GDM1 (cell line): ENCODE data around the gene BRPF1.

Experiments used
- DNase-seq: peaks from one replicate; lab custom pipeline; 2025; lab: John Stamatoyannopoulos, UW

Gene BRPF1

GRCh38 chr3:9791127-9791526, 59.6 kb downstream of the BRPF1 start:
- DNase-seq: no peak

- no peak for DNase-seq
Observed at GRCh38 chr3:9791790-9792404, 60.4 kb downstream of the BRPF1 start.

GRCh38 chr3:9792405-9793160, 61.0 kb downstream of the BRPF1 start, which contains the start of the genes ARPC4 and TADA3:
Gene ARPC4 (plus strand): TSS chr3:9793082. CDS start chr3:9793122, 40 bp downstream.
Gene TADA3 (minus strand): TSS chr3:9792473. CDS start chr3:9791466, 1,007 bp downstream.
- peak; percentile 96 for DNase-seq

- DNase-seq: peak; percentile 28
Observed at GRCh38 chr3:9793161-9793781, 61.7 kb downstream of the BRPF1 start.

GRCh38 chr3:9794400-9794799, 62.9 kb downstream of the BRPF1 start:
- no peak for DNase-seq

- no peak for DNase-seq
Observed at GRCh38 chr3:9795207-9795606, 63.7 kb downstream of the BRPF1 start.

- DNase-seq: no peak
Observed at GRCh38 chr3:9797196-9797945, 65.8 kb downstream of the BRPF1 start.
